HUES64 (cell line): ENCODE data around the gene SHISAL2A.

Experiments
- H3K27ac ChIP-seq: 2 replicates; pipeline ENCODE4 v1.7.0; 2013; ENCODE audit warnings: low read depth, low read length, inconsistent platforms
- H3K27me3 ChIP-seq: 2 replicates; pipeline ENCODE4 v1.6.1; 2013; ENCODE audit warnings: mild to moderate bottlenecking, low read length; ENCODE audit not compliant: insufficient read depth
- H3K36me3 ChIP-seq: 2 replicates; pipeline ENCODE4 v1.6.1; 2013; ENCODE audit warnings: mild to moderate bottlenecking, low read length; ENCODE audit not compliant: insufficient read depth
- H3K4me1 ChIP-seq: 2 replicates; pipeline ENCODE4 v1.6.1; 2013; ENCODE audit warnings: mild to moderate bottlenecking, low read length, moderate library complexity; ENCODE audit not compliant: insufficient read depth
- H3K4me3 ChIP-seq: 2 replicates; pipeline ENCODE4 v1.5.1; 2013; ENCODE audit warnings: mild to moderate bottlenecking, low read length, moderate library complexity
- H3K9ac ChIP-seq: 2 replicates; pipeline ENCODE4 v1.6.1; 2013; ENCODE audit warnings: mild to moderate bottlenecking, low read depth, low read length
- H3K9me3 ChIP-seq: 2 replicates; pipeline ENCODE4 v1.6.1; 2013; ENCODE audit warnings: low read depth, low read length; ENCODE audit not compliant: insufficient read depth
- WGBS: fragments of 150-250, 120-280 bp; methylation state at CpG from one replicate; pipeline ENCODE4 v1.1.7; 2013; ENCODE audit warnings: missing lambda C conversion rate; 5-methylcytosine and 5-hydroxymethylcytosine counted together

Gene SHISAL2A

GRCh38 chr1:52636721-52637695 lies 4.0 kb downstream of the SHISAL2A start:
- no peak overlapping the region for H3K4me3 ChIP-seq
- H3K4me1 ChIP-seq: peaks cover 4% of the 10 kb centered on the region; the same call in 1 of the 2 replicates
- no peak overlapping the region for H3K27ac ChIP-seq
- H3K27me3 ChIP-seq: peaks cover 36% of the 10 kb centered on the region
- WGBS: 81% methylated on average over 10 of the region's 11 CpGs
- H3K9me3 ChIP-seq: no peaks in the 10 kb centered on the region
- H3K36me3 ChIP-seq: no peaks in the 10 kb centered on the region
- no peak overlapping the region for H3K9ac ChIP-seq

- 86% methylated on average over 4 of the region's 4 CpGs for WGBS
These were observed 5.0 kb downstream of the SHISAL2A start for GRCh38 chr1:52637946-52638345.

GRCh38 chr1:52640697-52641096 lies 7.7 kb downstream of the SHISAL2A start:
- H3K36me3 ChIP-seq: no peaks in the 10 kb centered on the region
- no peak overlapping the region for H3K27ac ChIP-seq
- no peaks in the 10 kb centered on the region for H3K4me1 ChIP-seq
- no peak overlapping the region for H3K9ac ChIP-seq
- H3K27me3 ChIP-seq: no peaks in the 10 kb centered on the region
- H3K9me3 ChIP-seq: no peaks in the 10 kb centered on the region
- 91% methylated on average over 5 of the region's 6 CpGs for WGBS
- H3K4me3 ChIP-seq: no peak overlapping the region

More at GRCh38 chr1:52637946-52638345, 5.0 kb downstream of the SHISAL2A start:
- H3K9me3 ChIP-seq: no peaks in the 10 kb centered on the region
- no peak overlapping the region for H3K9ac ChIP-seq
- H3K27me3 ChIP-seq: peaks cover 27% of the 10 kb centered on the region
- no peaks in the 10 kb centered on the region for H3K4me1 ChIP-seq
- H3K27ac ChIP-seq: no peak overlapping the region
- no peaks in the 10 kb centered on the region for H3K36me3 ChIP-seq
- no peak overlapping the region for H3K4me3 ChIP-seq

- H3K9me3 ChIP-seq: no peaks in the 10 kb centered on the region
- no peak overlapping the region for H3K9ac ChIP-seq
- no peaks in the 10 kb centered on the region for H3K36me3 ChIP-seq
- no peak overlapping the region for H3K27ac ChIP-seq
- no peaks in the 10 kb centered on the region for H3K27me3 ChIP-seq
- no peaks in the 10 kb centered on the region for H3K4me1 ChIP-seq
- no peak overlapping the region for H3K4me3 ChIP-seq
- WGBS: 87% methylated on average over 4 of the region's 4 CpGs
These were observed 8.3 kb downstream of the SHISAL2A start for GRCh38 chr1:52641307-52641706.

- Histone ChIP-seq H3K9ac (no peak overlapping the region), H3K4me3 (no peak overlapping the region), H3K4me1 (no peaks in the 10 kb centered on the region), H3K27me3 (no peaks in the 10 kb centered on the region), H3K9me3 (no peaks in the 10 kb centered on the region), H3K36me3 (no peaks in the 10 kb centered on the region), H3K27ac (no peak overlapping the region)
- WGBS: 82% methylated on average over 6 of the region's 6 CpGs
These were observed 12.3 kb downstream of the SHISAL2A start for GRCh38 chr1:52645261-52645660.

- H3K27me3 ChIP-seq: no peaks in the 10 kb centered on the region
- 93% methylated on average over 1 of the region's 1 CpG for whole genome bisulfite sequencing
- H3K9ac ChIP-seq: no peak overlapping the region
These were observed 18.9 kb downstream of the SHISAL2A start for GRCh38 chr1:52651904-52652303.

GRCh38 chr1:52653207-52653849 lies 20.4 kb downstream of the SHISAL2A start:
- H3K4me3 ChIP-seq: no peak overlapping the region
- no peaks in the 10 kb centered on the region for H3K4me1 ChIP-seq
- no peak overlapping the region for H3K9ac ChIP-seq
- WGBS: 91% methylated on average over 5 of the region's 5 CpGs
- H3K27ac ChIP-seq: no peak overlapping the region
- no peaks in the 10 kb centered on the region for H3K27me3 ChIP-seq
- H3K36me3 ChIP-seq: no peaks in the 10 kb centered on the region
- no peaks in the 10 kb centered on the region for H3K9me3 ChIP-seq

More at GRCh38 chr1:52651904-52652303, 18.9 kb downstream of the SHISAL2A start:
- Histone ChIP-seq H3K27ac (no peak overlapping the region), H3K9me3 (no peaks in the 10 kb centered on the region), H3K4me3 (no peak overlapping the region), H3K36me3 (no peaks in the 10 kb centered on the region), H3K4me1 (no peaks in the 10 kb centered on the region)

GRCh38 chr1:52654063-52654462 lies 21.1 kb downstream of the SHISAL2A start:
- H3K27ac ChIP-seq: no peak overlapping the region
- no peaks in the 10 kb centered on the region for H3K27me3 ChIP-seq
- no peak overlapping the region for H3K9ac ChIP-seq
- H3K4me3 ChIP-seq: no peak overlapping the region
- H3K9me3 ChIP-seq: no peaks in the 10 kb centered on the region
- H3K36me3 ChIP-seq: no peaks in the 10 kb centered on the region
- peaks cover under 1% of the 10 kb centered on the region for H3K4me1 ChIP-seq

- peaks cover 28% of the 10 kb centered on the region for H3K4me1 ChIP-seq
- no peaks in the 10 kb centered on the region for H3K36me3 ChIP-seq
- no peak overlapping the region for H3K9ac ChIP-seq
- H3K27ac ChIP-seq: no peak overlapping the region
- no peaks in the 10 kb centered on the region for H3K27me3 ChIP-seq
- no peak overlapping the region for H3K4me3 ChIP-seq
- no peaks in the 10 kb centered on the region for H3K9me3 ChIP-seq
- WGBS: 95% methylated on average over 3 of the region's 3 CpGs
These were observed 24.7 kb downstream of the SHISAL2A start for GRCh38 chr1:52657702-52658101.

- no peaks in the 10 kb centered on the region for H3K9me3 ChIP-seq
- H3K4me1 ChIP-seq: peaks cover 30% of the 10 kb centered on the region
- H3K4me3 ChIP-seq: no peak overlapping the region
- H3K9ac ChIP-seq: no peak overlapping the region
- no peaks in the 10 kb centered on the region for H3K36me3 ChIP-seq
- WGBS: 92% methylated on average over 1 of the region's 1 CpG
- no peak overlapping the region for H3K27ac ChIP-seq
- no peaks in the 10 kb centered on the region for H3K27me3 ChIP-seq
These were observed 25.8 kb downstream of the SHISAL2A start for GRCh38 chr1:52658795-52659194.

GRCh38 chr1:52659356-52659755 lies 26.4 kb downstream of the SHISAL2A start:
- H3K4me1 ChIP-seq: peaks cover 30% of the 10 kb centered on the region

More at GRCh38 chr1:52659356-52659755, 26.4 kb downstream of the SHISAL2A start:
- H3K36me3 ChIP-seq: no peaks in the 10 kb centered on the region
- 81% methylated on average over 3 of the region's 3 CpGs for WGBS
- peak overlapping the region; percentile 76; the same call in 1 of the 2 replicates for H3K27ac ChIP-seq
- H3K27me3 ChIP-seq: no peaks in the 10 kb centered on the region
- no peaks in the 10 kb centered on the region for H3K9me3 ChIP-seq
- no peak overlapping the region for H3K4me3 ChIP-seq
- no peak overlapping the region for H3K9ac ChIP-seq
